Osteoblast (primary cell): Measurements from ENCODE around the gene DMBT1. TPM values are rescaled to one million over a fixed set of nuclear protein-coding genes. Genes with fewer than 3 reads are reported as not detected.

Experiments
- DNase-seq: peaks from one replicate; pipeline ENCODE4 v3.0.0; 2011; ENCODE audit warnings: low spot score, mixed read lengths; ENCODE audit not compliant: insufficient read length; ENCODE audit errors: missing footprints
- H2AFZ ChIP-seq: 2 replicates; pipeline ENCODE4 v1.6.0; 2011; ENCODE audit warnings: mild to moderate bottlenecking, low read length
- H3K27ac ChIP-seq: 2 replicates; pipeline ENCODE4 v1.5.1; 2011; ENCODE audit warnings: mild to moderate bottlenecking, low read depth, low read length, moderate library complexity
- H3K27me3 ChIP-seq: 2 replicates; pipeline ENCODE4 v1.6.0; 2012; ENCODE audit warnings: mild to moderate bottlenecking, control low read depth, inconsistent platforms, low read length, moderate library complexity; ENCODE audit not compliant: insufficient read depth
- H3K36me3 ChIP-seq: 2 replicates; pipeline ENCODE4 v1.5.1; 2011; ENCODE audit warnings: mild to moderate bottlenecking, low read length, control low read depth, moderate library complexity; ENCODE audit not compliant: insufficient read depth
- H3K4me1 ChIP-seq: 2 replicates; pipeline ENCODE4 v1.5.1; 2011; ENCODE audit warnings: mild to moderate bottlenecking, low read length, control low read depth, moderate library complexity; ENCODE audit not compliant: insufficient read depth
- H3K4me2 ChIP-seq: 2 replicates; pipeline ENCODE4 v1.6.0; 2011; ENCODE audit warnings: mild to moderate bottlenecking, low read length; ENCODE audit not compliant: insufficient read depth
- H3K4me3 ChIP-seq: fragments of 200-600 bp; sonication (generic); 3 replicates; pipeline ENCODE4 v1.5.1; 2012; ENCODE audit warnings: mild to moderate bottlenecking, low read length, inconsistent platforms; ENCODE audit not compliant: insufficient read depth
- H3K79me2 ChIP-seq: 2 replicates; pipeline ENCODE4 v1.6.0; 2012; ENCODE audit warnings: mild to moderate bottlenecking, low read length, control low read depth, inconsistent platforms; ENCODE audit not compliant: insufficient read depth
- H3K9me3 ChIP-seq: 2 replicates; pipeline ENCODE4 v1.5.1; 2011; ENCODE audit warnings: low read depth, low read length, control low read depth
- H4K20me1 ChIP-seq: 2 replicates; pipeline ENCODE4 v1.6.0; 2012; ENCODE audit warnings: mild to moderate bottlenecking, low read length, control low read depth; ENCODE audit not compliant: insufficient read depth
- CTCF ChIP-seq: IDR thresholded peaks from 2 replicates; pipeline ENCODE4 v1.5.1; 2011; ENCODE audit warnings: mild to moderate bottlenecking, low read depth, low read length, moderate library complexity; ENCODE audit errors: extremely low read depth
- total RNA-seq: library from RNA; depleted of rRNA; stranded (reverse); fragments of >200 nt; gene quantifications from 2 replicates; pipeline ENCODE4 v1.2.3, GENCODE V29; 2012

Gene DMBT1
- total RNA-seq, 1 donor, result under 0.01 TPM

- H3K4me1 ChIP-seq, result no peaks in the 10 kb centered on the region
- no peaks in the 10 kb centered on the region for H3K9me3 ChIP-seq
- no peak overlapping the region for H3K4me2 ChIP-seq
- no peak overlapping the region for H2AFZ ChIP-seq
- DNase-seq, result no peak
- no peak overlapping the region for H3K4me3 ChIP-seq
- H3K27me3 ChIP-seq, result peaks cover 5% of the 10 kb centered on the region
- H3K79me2 ChIP-seq, result no peaks in the 10 kb centered on the region
- H3K27ac ChIP-seq, result no peak overlapping the region
- no peaks in the 10 kb centered on the region for H4K20me1 ChIP-seq
- no peak for TF ChIP-seq CTCF
- H3K36me3 ChIP-seq, result no peaks in the 10 kb centered on the region
Observed at GRCh38 chr10:122550983-122551382, 9.6 kb upstream of the DMBT1 start.

GRCh38 chr10:122551450-122551849 is 9.1 kb upstream of the DMBT1 start:
- no peaks in the 10 kb centered on the region for H3K79me2 ChIP-seq
- H3K9me3 ChIP-seq, result no peaks in the 10 kb centered on the region
- no peak for DNase-seq

GRCh38 chr10:122553341-122553740 is 7.2 kb upstream of the DMBT1 start:
- DNase-seq, result no peak
- H3K27ac ChIP-seq, result no peak overlapping the region
- no peaks in the 10 kb centered on the region for H3K36me3 ChIP-seq
- H3K4me1 ChIP-seq, result no peaks in the 10 kb centered on the region
- TF ChIP-seq CTCF, result no peak
- no peaks in the 10 kb centered on the region for H3K79me2 ChIP-seq
- H2AFZ ChIP-seq, result no peak overlapping the region
- H3K9me3 ChIP-seq, result no peaks in the 10 kb centered on the region
- H3K4me3 ChIP-seq, result no peak overlapping the region
- H3K4me2 ChIP-seq, result no peak overlapping the region
- no peaks in the 10 kb centered on the region for H4K20me1 ChIP-seq
- H3K27me3 ChIP-seq, result peaks cover 11% of the 10 kb centered on the region

More at GRCh38 chr10:122551450-122551849, 9.1 kb upstream of the DMBT1 start:
- Histone ChIP-seq H3K4me1 (no peaks in the 10 kb centered on the region), H3K27ac (no peak overlapping the region), H4K20me1 (no peaks in the 10 kb centered on the region), H3K27me3 (peaks cover 10% of the 10 kb centered on the region), H2AFZ (no peak overlapping the region), H3K36me3 (no peaks in the 10 kb centered on the region), H3K4me2 (no peak overlapping the region), H3K4me3 (no peak overlapping the region)
- no peak for TF ChIP-seq CTCF

GRCh38 chr10:122554131-122555036 is 6.2 kb upstream of the DMBT1 start:
- Histone ChIP-seq H3K4me2 (no peak overlapping the region), H3K36me3 (no peaks in the 10 kb centered on the region), H3K27me3 (peaks cover 11% of the 10 kb centered on the region), H3K27ac (no peak overlapping the region), H4K20me1 (no peaks in the 10 kb centered on the region), H2AFZ (no peak overlapping the region), H3K79me2 (no peaks in the 10 kb centered on the region), H3K9me3 (no peaks in the 10 kb centered on the region), H3K4me1 (no peaks in the 10 kb centered on the region), H3K4me3 (no peak overlapping the region)
- DNase-seq, result no peak
- TF ChIP-seq CTCF, result no peak
